SK-N-SH (cell line): ENCODE data around the gene COP1. TPM values are rescaled to one million over a fixed set of nuclear protein-coding genes. Genes with fewer than 3 reads are reported as not detected.

Experiments
- CTCF ChIA-PET: fragments of 300-600, 350-600 bp; formaldehyde crosslinking; extraction: SDS; loops from one replicate; lab custom pipeline; 2021; lab: Yijun Ruan, JAX
- POLR2A ChIA-PET: fragments of 350-600 bp; sonication (Branson Sonifier 250); formaldehyde crosslinking; extraction: SDS; loops from one replicate; lab custom pipeline; 2020; ENCODE audit warnings: antibody characterized with exemption, inconsistent platforms; lab: Yijun Ruan, JAX
- DNase-seq: peaks from one replicate; pipeline ENCODE4 v3.0.0; 2012
- H2AFZ ChIP-seq: fragments of 200-600 bp; sonication (generic); 2 replicates; pipeline ENCODE4 v1.8.1; 2016; ENCODE audit warnings: antibody characterized with exemption, mild to moderate bottlenecking, low read depth
- H3F3A ChIP-seq: fragments of 200-600 bp; sonication (generic); replicated peaks from 2 replicates; pipeline ENCODE3; 2016; ENCODE audit warnings: antibody characterized with exemption, mild to moderate bottlenecking; ENCODE audit not compliant: insufficient read depth
- H3K27ac ChIP-seq, 2 experiments: fragments of 200-500 bp in 1 of 2; fragments of 200-600 bp in 1 of 2; sonication (Bioruptor generic) in 1 of 2; sonication (generic), shearing (Covaris generic) in 1 of 2; 2 replicates each; pipeline versions ENCODE4 v1.5.1 to v1.6.1; 2014 to 2016; ENCODE audit warnings: low read depth in 2 of 2, inconsistent platforms in 1 of 2, low read length in 1 of 2, mild to moderate bottlenecking in 1 of 2, mixed read lengths in 1 of 2
- H3K27me3 ChIP-seq: fragments of 200-600 bp; sonication (generic), shearing (Covaris generic); 2 replicates; pipeline ENCODE4 v1.6.1; 2016; ENCODE audit warnings: mixed run types; ENCODE audit not compliant: insufficient read depth
- H3K36me3 ChIP-seq, 2 experiments: fragments of 200-500 bp in 1 of 2; fragments of 200-600 bp in 1 of 2; sonication (Bioruptor generic) in 1 of 2; sonication (generic) in 1 of 2; replicated peaks in 1 of 2; 2 replicates each; pipeline versions ENCODE3 to v1.5.1; 2014 to 2016; ENCODE audit warnings: low read length in 1 of 2, mild to moderate bottlenecking in 1 of 2; ENCODE audit not compliant: insufficient read depth in 2 of 2, control insufficient read depth in 1 of 2
- H3K4me1 ChIP-seq, 2 experiments: fragments of 200-500 bp in 1 of 2; fragments of 200-600 bp in 1 of 2; sonication (Bioruptor generic) in 1 of 2; sonication (generic), shearing (Covaris generic) in 1 of 2; 2 replicates each; pipeline versions ENCODE4 v1.5.1 to v1.6.1; 2014 to 2016; ENCODE audit warnings: low read depth in 1 of 2, low read length in 1 of 2, mixed run types in 1 of 2; ENCODE audit not compliant: insufficient read depth in 2 of 2, control insufficient read depth in 1 of 2
- H3K4me2 ChIP-seq: fragments of 200-600 bp; sonication (generic), shearing (Covaris generic); 2 replicates; pipeline ENCODE4 v1.6.1; 2017; ENCODE audit warnings: mixed run types
- H3K4me3 ChIP-seq, 2 experiments: fragments of 200-500 bp in 1 of 2; fragments of 200-600 bp in 1 of 2; sonication (Bioruptor generic) in 1 of 2; sonication (generic), shearing (Covaris generic) in 1 of 2; 2 replicates each; pipeline versions ENCODE4 v1.5.1 to v1.8.1; 2014 to 2016; ENCODE audit warnings: low read depth in 2 of 2, inconsistent platforms in 1 of 2, low read length in 1 of 2, mild to moderate bottlenecking in 1 of 2, mixed read lengths in 1 of 2, moderate library complexity in 1 of 2
- H3K79me2 ChIP-seq: fragments of 200-600 bp; sonication (generic); 2 replicates; pipeline ENCODE4 v1.8.1; 2017; ENCODE audit warnings: mild to moderate bottlenecking; ENCODE audit not compliant: insufficient read depth
- H3K9ac ChIP-seq: fragments of 200-600 bp; sonication (generic); 2 replicates; pipeline ENCODE4 v1.6.1; 2017; ENCODE audit warnings: mixed run types
- H3K9me2 ChIP-seq: fragments of 200-600 bp; sonication (generic); 2 replicates; pipeline ENCODE4 v1.6.1; 2017; ENCODE audit warnings: mixed run types
- H3K9me3 ChIP-seq: fragments of 200-600 bp; sonication (generic); 2 replicates; pipeline ENCODE4 v1.6.1; 2017; ENCODE audit warnings: mixed run types, mild to moderate bottlenecking, moderate library complexity
- H4K20me1 ChIP-seq: fragments of 200-600 bp; sonication (generic); 2 replicates; pipeline ENCODE4 v1.6.1; 2017; ENCODE audit warnings: mild to moderate bottlenecking, mixed run types; ENCODE audit not compliant: insufficient read depth
- CHD2 ChIP-seq: fragments of 150-350 bp; IDR thresholded peaks from 2 replicates; pipeline ENCODE4 v1.6.1; 2018; ENCODE audit warnings: low read length; ENCODE audit not compliant: partially characterized antibody
- CTCF ChIP-seq: fragments of 200-600 bp; sonication (generic); IDR thresholded peaks from 2 replicates; pipeline ENCODE4 v1.6.1; 2017; ENCODE audit warnings: antibody characterized with exemption, mild to moderate bottlenecking, moderate library complexity
- EP300 ChIP-seq, 2 experiments: IDR thresholded peaks; 2 replicates each; pipeline versions ENCODE4 v1.4.0 to v1.6.1; 2012; ENCODE audit warnings: borderline replicate concordance in 1 of 2, low read depth in 1 of 2, low read length in 1 of 2
- FOXJ3 ChIP-seq: sonication (generic); formaldehyde crosslinking; IDR thresholded peaks from 2 replicates; pipeline ENCODE4 v1.5.1; 2020; ENCODE audit warnings: mild to moderate bottlenecking, missing genetic modification reagents
- FOXM1 ChIP-seq: IDR thresholded peaks from 2 replicates; pipeline ENCODE4 v1.4.0; 2012; ENCODE audit warnings: low read depth, mild to moderate bottlenecking
- GATA2 ChIP-seq: sonication (generic); formaldehyde crosslinking; IDR thresholded peaks from 2 replicates; pipeline ENCODE4 v1.5.0; 2020; ENCODE audit warnings: mild to moderate bottlenecking, missing genetic modification reagents
- JUND ChIP-seq: IDR thresholded peaks from 2 replicates; pipeline ENCODE4 v1.4.0; 2012
- MEF2A ChIP-seq: IDR thresholded peaks from 2 replicates; pipeline ENCODE4 v1.4.0; 2012; ENCODE audit warnings: low read depth, borderline replicate concordance
- NRF1 ChIP-seq: IDR thresholded peaks from 2 replicates; pipeline ENCODE4 v1.6.1; 2012; ENCODE audit warnings: low read depth, mild to moderate bottlenecking, low read length
- SIN3A ChIP-seq: IDR thresholded peaks from 2 replicates; pipeline ENCODE4 v1.6.1; 2012; ENCODE audit warnings: low read depth, mild to moderate bottlenecking, low read length, moderate library complexity, borderline replicate concordance
- TAF1 ChIP-seq: IDR thresholded peaks from 2 replicates; pipeline ENCODE4 v1.6.1; 2012; ENCODE audit warnings: low read depth, mild to moderate bottlenecking, low read length, moderate library complexity, borderline replicate concordance
- ZBTB33 ChIP-seq: IDR thresholded peaks from 2 replicates; pipeline ENCODE4 v1.4.0; 2012; ENCODE audit warnings: low read depth, borderline replicate concordance
- WGBS: methylation state at CpG from one replicate; pipeline ENCODE4 v1.1.6; 2017; ENCODE audit warnings: low lambda C conversion rate; 5-methylcytosine and 5-hydroxymethylcytosine counted together
- polyA plus RNA-seq, 3 experiments: library from polyadenylated mRNA; depleted of rRNA; stranded (reverse); fragments of >200 nt; gene quantifications; 2 replicates each; pipeline ENCODE4 v1.2.3, GENCODE V29; 2012
- TF ChIP-seq, protein P1 (sequence below): IDR thresholded peaks from 2 replicates; pipeline ENCODE4; 2012
- TF ChIP-seq, protein P2 (sequence below): IDR thresholded peaks from 2 replicates; pipeline ENCODE4 v1.4.0; 2012; ENCODE audit warnings: low read depth, borderline replicate concordance
- TF ChIP-seq, protein P3 (sequence below): fragments of 150-350 bp; IDR thresholded peaks from 2 replicates; pipeline ENCODE4 v1.6.1; 2017; ENCODE audit warnings: antibody characterized with exemption, low read length, low read depth, borderline replicate concordance

The COP1 gene
- polyA plus RNA-seq, 1 of the 3 experiments (the other 2 are of a cell fraction), result 10.3 TPM

GRCh38 chr1:176225479-176225875 is 18.4 kb upstream of the COP1 start (continued):
- TF ChIP-seq EP300 (IDR thresholded peaks at IDR 0.05; ENCODE audit: borderline replicate concordance in 1 of 2, low read depth in 1 of 2, low read length in 1 of 2), result no peak
- no peak for TF ChIP-seq CTCF

DNA sequence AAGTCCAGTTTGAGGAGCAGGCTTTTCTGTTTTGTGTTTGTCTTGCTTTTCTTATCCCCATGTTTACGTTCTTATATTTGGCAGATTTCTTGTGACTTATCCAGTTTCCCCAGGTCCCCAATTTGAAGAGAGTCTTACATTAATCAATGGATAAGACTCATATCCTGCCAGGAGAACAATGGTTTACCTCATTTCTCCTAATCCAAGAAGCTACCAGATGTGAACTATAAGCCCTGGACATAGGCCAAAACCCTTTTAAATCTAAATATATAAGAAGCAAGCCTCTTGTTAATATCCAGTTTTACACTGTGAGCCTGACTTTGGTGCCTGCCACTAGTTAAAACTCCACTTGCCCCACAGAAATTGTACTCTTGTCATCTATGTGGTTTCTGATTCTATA is 15.1 kb upstream of the COP1 start:
- Histone ChIP-seq H3K9ac (no peak overlapping the region), H2AFZ (no peak overlapping the region), H3K36me3 (no peaks in the 10 kb centered on the region), H3K79me2 (no peaks in the 10 kb centered on the region), H3K4me1 (no peaks in the 10 kb centered on the region), H3K9me3 (no peaks in the 10 kb centered on the region), H3K4me2 (no peak overlapping the region), H3K27me3 (no peaks in the 10 kb centered on the region), H3K9me2 (no peaks in the 10 kb centered on the region), H3F3A (no peaks in the 10 kb centered on the region), H4K20me1 (no peaks in the 10 kb centered on the region), H3K27ac (no peak overlapping the region), H3K4me3 (no peak overlapping the region)
- ChIA-PET POLR2A (no interaction called here), CTCF (no interaction called here)
- 59% methylated on average over 1 of the region's 1 CpG for WGBS
- TF ChIP-seq MEF2A, result no peak
- TF ChIP-seq, protein P1, sequence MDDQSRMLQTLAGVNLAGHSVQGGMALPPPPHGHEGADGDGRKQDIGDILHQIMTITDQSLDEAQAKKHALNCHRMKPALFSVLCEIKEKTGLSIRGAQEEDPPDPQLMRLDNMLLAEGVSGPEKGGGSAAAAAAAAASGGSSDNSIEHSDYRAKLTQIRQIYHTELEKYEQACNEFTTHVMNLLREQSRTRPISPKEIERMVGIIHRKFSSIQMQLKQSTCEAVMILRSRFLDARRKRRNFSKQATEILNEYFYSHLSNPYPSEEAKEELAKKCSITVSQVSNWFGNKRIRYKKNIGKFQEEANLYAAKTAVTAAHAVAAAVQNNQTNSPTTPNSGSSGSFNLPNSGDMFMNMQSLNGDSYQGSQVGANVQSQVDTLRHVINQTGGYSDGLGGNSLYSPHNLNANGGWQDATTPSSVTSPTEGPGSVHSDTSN, result no peak
- no peak for TF ChIP-seq FOXM1
- TF ChIP-seq, protein P2, sequence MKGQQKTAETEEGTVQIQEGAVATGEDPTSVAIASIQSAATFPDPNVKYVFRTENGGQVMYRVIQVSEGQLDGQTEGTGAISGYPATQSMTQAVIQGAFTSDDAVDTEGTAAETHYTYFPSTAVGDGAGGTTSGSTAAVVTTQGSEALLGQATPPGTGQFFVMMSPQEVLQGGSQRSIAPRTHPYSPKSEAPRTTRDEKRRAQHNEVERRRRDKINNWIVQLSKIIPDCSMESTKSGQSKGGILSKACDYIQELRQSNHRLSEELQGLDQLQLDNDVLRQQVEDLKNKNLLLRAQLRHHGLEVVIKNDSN, result no peak
- TF ChIP-seq, protein P3, sequence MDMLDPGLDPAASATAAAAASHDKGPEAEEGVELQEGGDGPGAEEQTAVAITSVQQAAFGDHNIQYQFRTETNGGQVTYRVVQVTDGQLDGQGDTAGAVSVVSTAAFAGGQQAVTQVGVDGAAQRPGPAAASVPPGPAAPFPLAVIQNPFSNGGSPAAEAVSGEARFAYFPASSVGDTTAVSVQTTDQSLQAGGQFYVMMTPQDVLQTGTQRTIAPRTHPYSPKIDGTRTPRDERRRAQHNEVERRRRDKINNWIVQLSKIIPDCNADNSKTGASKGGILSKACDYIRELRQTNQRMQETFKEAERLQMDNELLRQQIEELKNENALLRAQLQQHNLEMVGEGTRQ, result no peak
- TF ChIP-seq JUND, result no peak
- no peak for TF ChIP-seq FOXJ3 (CRISPR knock-in tag)
- no peak for TF ChIP-seq CHD2
- no peak for DNase-seq

DNA sequence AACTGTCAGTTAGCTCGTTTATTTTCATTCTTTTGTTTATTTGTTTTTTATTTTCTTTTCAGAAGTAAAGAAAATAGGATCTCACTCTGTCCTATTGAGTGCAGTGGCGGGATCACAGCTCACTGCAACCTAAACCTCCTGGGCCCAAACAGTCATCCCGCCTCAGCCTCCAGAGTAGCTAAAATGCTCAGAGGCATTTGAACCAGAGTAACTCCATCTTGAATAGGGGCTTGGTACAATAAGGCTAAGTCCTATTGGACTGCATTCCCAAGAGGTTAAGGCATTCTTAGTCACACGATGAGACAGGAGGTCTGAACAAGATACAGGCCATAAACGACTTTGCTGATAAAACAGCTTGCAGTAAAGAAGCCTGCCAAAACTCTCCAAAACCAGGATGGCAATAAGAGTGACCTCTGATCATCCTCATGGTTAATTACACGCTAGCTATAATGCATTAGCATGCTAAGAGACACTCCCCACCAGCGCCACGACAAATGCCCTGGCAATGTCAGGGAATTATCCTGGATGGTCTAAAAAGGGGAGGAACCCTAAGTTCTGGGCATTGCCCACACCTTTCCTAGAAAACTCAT is 13.1 kb upstream of the COP1 start:
- WGBS, result 50% methylated on average over 8 of the region's 8 CpGs
- CTCF ChIA-PET, result no interaction called here
- Histone ChIP-seq H3K4me2 (no peak overlapping the region), H3K9ac (no peak overlapping the region), H3K9me2 (no peaks in the 10 kb centered on the region), H3K79me2 (no peaks in the 10 kb centered on the region), H4K20me1 (no peaks in the 10 kb centered on the region), H2AFZ (no peak overlapping the region), H3K27me3 (no peaks in the 10 kb centered on the region), H3F3A (no peaks in the 10 kb centered on the region), H3K9me3 (no peaks in the 10 kb centered on the region), H3K4me3 (no peak overlapping the region), H3K36me3 (no peaks in the 10 kb centered on the region), H3K4me1 (no peaks in the 10 kb centered on the region), H3K27ac (no peak overlapping the region)
- POLR2A ChIA-PET, result no interaction called here
- no peak for DNase-seq
- TF ChIP-seq MEF2A (no peak), SIN3A (no peak), TAF1 (no peak), NRF1 (no peak), GATA2 (CRISPR knock-in tag) (no peak), ZBTB33 (no peak), FOXM1 (no peak)
